Muscle of leg (tissue), 11 donors: ENCODE measurements around the gene TNIP1. TPM values are rescaled to one million over a fixed set of nuclear protein-coding genes. Genes with fewer than 3 reads are reported as not detected.

ENCODE experiments used
- DNase-seq: peaks from one replicate; pipeline ENCODE4 v3.0.0; 2013
- H3K27ac ChIP-seq: one replicate; pipeline ENCODE4 v1.5.1; 2013; ENCODE audit warnings: mild to moderate bottlenecking, low read length, control low read depth
- H3K27me3 ChIP-seq: one replicate; pipeline ENCODE4 v1.6.1; 2013; ENCODE audit warnings: low read length; ENCODE audit not compliant: control insufficient read depth, insufficient read depth
- H3K36me3 ChIP-seq: one replicate; pipeline ENCODE4 v1.6.1; 2013; ENCODE audit warnings: low read length; ENCODE audit not compliant: control insufficient read depth, insufficient read depth
- H3K4me1 ChIP-seq: one replicate; pipeline ENCODE4 v1.6.1; 2013; ENCODE audit warnings: low read length; ENCODE audit not compliant: control insufficient read depth, insufficient read depth
- H3K4me3 ChIP-seq: one replicate; pipeline ENCODE4 v1.5.1; 2013; ENCODE audit warnings: low read length, control low read depth
- H3K9me3 ChIP-seq: replicated peaks from 2 replicates; pipeline ENCODE4 v1.6.1; 2013; ENCODE audit warnings: low read depth, low read length; ENCODE audit not compliant: control insufficient read depth
- WGBS: methylation state at CpG from one replicate; pipeline ENCODE4 v1.1.5; 2013; ENCODE audit warnings: missing lambda C conversion rate; ENCODE audit not compliant: insufficient coverage; 5-methylcytosine and 5-hydroxymethylcytosine counted together
- polyA plus RNA-seq, 8 donors: library from polyadenylated mRNA; unstranded; fragments of 120-200 nt; gene quantifications; one replicate each; pipeline versions ENCODE4 v1.2.1 to v1.2.3, GENCODE V29; 2013; ENCODE audit warnings: inconsistent platforms in 1 of 8, low replicate concordance in 1 of 8; ENCODE audit not compliant: insufficient read length in 8 of 8, insufficient read depth in 1 of 8
- total RNA-seq: library from RNA; stranded (reverse); fragments of 120-200 nt; gene quantifications from one replicate; pipeline ENCODE4 v1.2.4, GENCODE V29; 2013

Gene TNIP1
- total and polyA plus RNA-seq, 9 donors = 51.3 to 102 (median 89.2) TPM

- WGBS = 93% methylated on average over 12 of the region's 14 CpGs
- no peak overlapping the region for H3K27ac ChIP-seq
These were observed 42.0 kb upstream of the TNIP1 start for GRCh38 chr5:151122828-151123227.

GRCh38 chr5:151121665-151122064, 40.8 kb upstream of the TNIP1 start:
- DNase-seq = peak; percentile 59
- WGBS = 72% methylated on average over 2 of the region's 5 CpGs
- H3K36me3 ChIP-seq = peaks cover 92% of the 10 kb centered on the region
- peaks cover 23% of the 10 kb centered on the region for H3K4me1 ChIP-seq
- H3K27me3 ChIP-seq = no peaks in the 10 kb centered on the region
- H3K9me3 ChIP-seq = no peaks in the 10 kb centered on the region
- H3K4me3 ChIP-seq = no peak overlapping the region
- H3K27ac ChIP-seq = no peak overlapping the region

More at GRCh38 chr5:151122828-151123227, 42.0 kb upstream of the TNIP1 start:
- Histone ChIP-seq H3K4me3 (no peak overlapping the region), H3K9me3 (no peaks in the 10 kb centered on the region), H3K27me3 (no peaks in the 10 kb centered on the region), H3K4me1 (peaks cover 23% of the 10 kb centered on the region), H3K36me3 (peaks cover 91% of the 10 kb centered on the region)
- DNase-seq = no peak

DNA sequence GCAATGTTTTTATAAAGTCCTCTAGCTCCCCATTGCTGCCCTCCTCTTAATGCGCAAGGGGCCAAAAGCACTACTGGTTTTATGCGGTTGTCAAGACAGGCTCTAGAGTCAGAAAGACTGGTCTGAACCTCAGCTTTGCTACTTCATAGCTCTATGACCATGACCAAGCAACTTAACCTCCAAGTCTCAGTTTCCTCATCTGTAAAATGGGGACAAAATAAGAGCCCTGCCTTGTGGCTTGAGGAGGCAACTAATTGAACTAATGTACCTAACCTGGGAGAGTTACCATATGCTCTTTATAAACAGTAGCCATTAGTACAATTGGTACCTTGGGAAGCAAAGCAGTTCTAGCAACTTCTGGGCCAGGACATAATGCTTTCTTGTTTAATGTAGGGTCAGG, 40.3 kb upstream of the TNIP1 start:
- H3K9me3 ChIP-seq = no peaks in the 10 kb centered on the region
- peaks cover 93% of the 10 kb centered on the region for H3K36me3 ChIP-seq
- H3K4me1 ChIP-seq = peaks cover 23% of the 10 kb centered on the region
- H3K27ac ChIP-seq = no peak overlapping the region
- 94% methylated on average over 2 of the region's 2 CpGs for WGBS
- H3K27me3 ChIP-seq = no peaks in the 10 kb centered on the region
- DNase-seq = no peak
- no peak overlapping the region for H3K4me3 ChIP-seq

GRCh38 chr5:151118913-151119575, 38.2 kb upstream of the TNIP1 start:
- Histone ChIP-seq H3K4me1 (peaks cover 10% of the 10 kb centered on the region), H3K9me3 (no peaks in the 10 kb centered on the region), H3K27ac (no peak overlapping the region), H3K4me3 (no peak overlapping the region), H3K27me3 (no peaks in the 10 kb centered on the region), H3K36me3 (peaks cover 90% of the 10 kb centered on the region)
- WGBS = 62% methylated on average over 6 of the region's 7 CpGs
- no peak for DNase-seq

GRCh38 chr5:151115272-151115905, 34.6 kb upstream of the TNIP1 start:
- WGBS = 0% methylated on average over 2 of the region's 7 CpGs
- peak; percentile 76 for DNase-seq
- Histone ChIP-seq H3K9me3 (no peaks in the 10 kb centered on the region), H3K27me3 (no peaks in the 10 kb centered on the region), H3K4me1 (no peaks in the 10 kb centered on the region), H3K4me3 (no peak overlapping the region), H3K36me3 (peaks cover 78% of the 10 kb centered on the region), H3K27ac (no peak overlapping the region)

GRCh38 chr5:151113651-151114050, 32.8 kb upstream of the TNIP1 start:
- WGBS = 100% methylated on average over 1 of the region's 3 CpGs
- Histone ChIP-seq H3K36me3 (peaks cover 78% of the 10 kb centered on the region), H3K4me1 (peaks cover under 1% of the 10 kb centered on the region), H3K9me3 (no peaks in the 10 kb centered on the region), H3K27ac (no peak overlapping the region), H3K4me3 (no peak overlapping the region), H3K27me3 (no peaks in the 10 kb centered on the region)
- DNase-seq = no peak

DNA sequence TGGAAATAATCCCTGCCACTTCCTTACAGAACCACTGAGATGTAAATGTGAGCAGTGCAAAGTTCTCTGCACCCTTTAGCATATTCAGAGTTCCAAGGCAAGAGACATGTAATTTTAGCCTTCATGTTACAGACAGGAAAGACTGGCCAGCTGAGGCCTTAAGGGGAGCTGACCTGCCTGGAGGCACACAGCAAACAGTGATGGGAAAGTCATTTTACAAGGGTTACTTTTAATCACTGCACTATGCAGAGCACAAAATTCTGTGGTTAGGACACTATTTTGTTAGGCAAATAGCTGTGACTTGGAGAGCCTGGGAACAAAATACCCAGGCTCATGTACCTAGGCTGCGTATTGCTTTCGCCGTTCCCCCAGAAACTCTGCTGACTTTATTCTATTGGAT, 30.2 kb upstream of the TNIP1 start:
- Histone ChIP-seq H3K27ac (no peak overlapping the region), H3K4me1 (peaks cover 9% of the 10 kb centered on the region)

GRCh38 chr5:151110122-151110681, 29.4 kb upstream of the TNIP1 start:
- H3K9me3 ChIP-seq = no peaks in the 10 kb centered on the region
- DNase-seq = no peak
- H3K4me1 ChIP-seq = peaks cover 17% of the 10 kb centered on the region
- WGBS = 94% methylated on average over 3 of the region's 11 CpGs
- no peak overlapping the region for H3K27ac ChIP-seq
- no peak overlapping the region for H3K4me3 ChIP-seq
- H3K36me3 ChIP-seq = peaks cover 80% of the 10 kb centered on the region
- H3K27me3 ChIP-seq = no peaks in the 10 kb centered on the region

More for the DNA sequence above, 30.2 kb upstream of the TNIP1 start:
- Histone ChIP-seq H3K27me3 (no peaks in the 10 kb centered on the region), H3K9me3 (no peaks in the 10 kb centered on the region), H3K36me3 (peaks cover 77% of the 10 kb centered on the region), H3K4me3 (no peak overlapping the region)
- no CpG with 5 or more reads among the region's 3 CpGs for WGBS
- no peak for DNase-seq

GRCh38 chr5:151108566-151108965, 27.7 kb upstream of the TNIP1 start:
- WGBS = 78% methylated on average over 5 of the region's 8 CpGs
- no peak overlapping the region for H3K27ac ChIP-seq
- peaks cover 24% of the 10 kb centered on the region for H3K4me1 ChIP-seq

GRCh38 chr5:151107738-151108520, 27.1 kb upstream of the TNIP1 start:
- H3K36me3 ChIP-seq = peaks cover 90% of the 10 kb centered on the region
- DNase-seq = no peak
- no peak overlapping the region for H3K27ac ChIP-seq
- H3K4me3 ChIP-seq = no peak overlapping the region
- H3K27me3 ChIP-seq = no peaks in the 10 kb centered on the region
- WGBS = 77% methylated on average over 8 of the region's 11 CpGs
- peaks cover 24% of the 10 kb centered on the region for H3K4me1 ChIP-seq
- H3K9me3 ChIP-seq = no peaks in the 10 kb centered on the region

More at GRCh38 chr5:151108566-151108965, 27.7 kb upstream of the TNIP1 start:
- Histone ChIP-seq H3K27me3 (no peaks in the 10 kb centered on the region), H3K36me3 (peaks cover 87% of the 10 kb centered on the region), H3K4me3 (no peak overlapping the region), H3K9me3 (no peaks in the 10 kb centered on the region)
- no peak for DNase-seq
